Natural killer cell (primary cell): Measurements from ENCODE around the gene JPH3. TPM values are rescaled to one million over a fixed set of nuclear protein-coding genes. Genes with fewer than 3 reads are reported as not detected.

ENCODE experiments used
- ATAC-seq, 3 donors: fragments of 150-1000 bp in 2 of 3; fragments of 200-7000 bp in 1 of 3; cut with Tn5 transposase; 1 replicate in 1 of 3; 2 replicates in 2 of 3; pipeline ENCODE4 v1.10.0; 2021; ENCODE audit warnings: mild to moderate bottlenecking in 2 of 3, moderate library complexity in 2 of 3
- DNase-seq, 2 donors: peaks; one replicate each; pipeline versions ENCODE4 v3.0.0 to v3.0.0-alpha.2; 2013 to 2021; ENCODE audit warnings: mixed read lengths in 1 of 2
- H3K27ac ChIP-seq: one replicate; pipeline ENCODE4 v1.5.1; 2013; ENCODE audit warnings: mild to moderate bottlenecking, low read length
- H3K27me3 ChIP-seq: one replicate; pipeline ENCODE4 v1.6.1; 2013; ENCODE audit warnings: low read length; ENCODE audit not compliant: control insufficient read depth, insufficient read depth
- H3K36me3 ChIP-seq: one replicate; pipeline ENCODE4 v1.6.1; 2013; ENCODE audit warnings: low read length; ENCODE audit not compliant: control insufficient read depth, insufficient read depth
- H3K4me1 ChIP-seq: one replicate; pipeline ENCODE4 v1.6.1; 2013; ENCODE audit warnings: low read length; ENCODE audit not compliant: control insufficient read depth, insufficient read depth
- H3K4me3 ChIP-seq: one replicate; pipeline ENCODE4 v1.5.1; 2013; ENCODE audit warnings: low read length
- H3K9me3 ChIP-seq: one replicate; pipeline ENCODE4 v1.6.1; 2013; ENCODE audit warnings: low read length; ENCODE audit not compliant: control insufficient read depth, insufficient read depth
- H3K27ac Mint-ChIP-seq, 2 donors: one replicate each; pipeline ENCODE4 v1.8.0; 2022; ENCODE audit warnings: mild to moderate bottlenecking in 2 of 2, mixed read lengths in 2 of 2, moderate library complexity in 1 of 2
- H3K27me3 Mint-ChIP-seq, 2 donors: one replicate each; pipeline ENCODE4 v1.8.0; 2022; ENCODE audit warnings: low read depth in 2 of 2, mixed read lengths in 2 of 2
- H3K36me3 Mint-ChIP-seq: one replicate; pipeline ENCODE4 v1.8.0; 2022; ENCODE audit warnings: mixed read lengths
- H3K4me1 Mint-ChIP-seq, 2 donors: one replicate each; pipeline ENCODE4 v1.8.0; 2022; ENCODE audit warnings: mixed read lengths in 2 of 2
- H3K4me3 Mint-ChIP-seq: one replicate; pipeline ENCODE4 v1.8.0; 2022; ENCODE audit warnings: mild to moderate bottlenecking, moderate library complexity, mixed read lengths
- H3K9me3 Mint-ChIP-seq, 2 donors: one replicate each; pipeline ENCODE4 v1.8.0; 2022; ENCODE audit warnings: mixed read lengths in 2 of 2
- WGBS: methylation state at CpG from one replicate; pipeline ENCODE4 v1.1.7; 2013; ENCODE audit warnings: missing lambda C conversion rate; ENCODE audit not compliant: insufficient coverage; 5-methylcytosine and 5-hydroxymethylcytosine counted together
- intact Hi-C: fragments of 100-400 bp; cut with micrococcal nuclease; formaldehyde crosslinking; loops from one replicate; pipeline ENCODE4 v1.14.2; 2022
- total RNA-seq, 4 donors: library from RNA; stranded (reverse); fragments of 120-200 nt in 1 of 4; gene quantifications; one replicate each; pipeline versions ENCODE4 v1.2.3 to v1.2.4, GENCODE V29; 2013 to 2022
- TF ChIP-seq, protein P1 (sequence below): fragments of 200-600 bp; IDR thresholded peaks from one replicate; pipeline ENCODE4 v1.8.0; 2022; ENCODE audit warnings: antibody characterized with exemption

JPH3 gene
- total RNA-seq, 3 donors from 2014 or later (not counting 1 experiment from before 2014, with no cell fraction given): not detected

- no peak overlapping the region for H3K4me3 ChIP-seq
- H3K9me3 ChIP-seq: no peaks in the 10 kb centered on the region
- no peaks in the 10 kb centered on the region for H3K27me3 ChIP-seq
- H3K27ac ChIP-seq: peak overlapping the region; percentile 48
- intact Hi-C loops: no loop called here
- TF ChIP-seq, protein P1, sequence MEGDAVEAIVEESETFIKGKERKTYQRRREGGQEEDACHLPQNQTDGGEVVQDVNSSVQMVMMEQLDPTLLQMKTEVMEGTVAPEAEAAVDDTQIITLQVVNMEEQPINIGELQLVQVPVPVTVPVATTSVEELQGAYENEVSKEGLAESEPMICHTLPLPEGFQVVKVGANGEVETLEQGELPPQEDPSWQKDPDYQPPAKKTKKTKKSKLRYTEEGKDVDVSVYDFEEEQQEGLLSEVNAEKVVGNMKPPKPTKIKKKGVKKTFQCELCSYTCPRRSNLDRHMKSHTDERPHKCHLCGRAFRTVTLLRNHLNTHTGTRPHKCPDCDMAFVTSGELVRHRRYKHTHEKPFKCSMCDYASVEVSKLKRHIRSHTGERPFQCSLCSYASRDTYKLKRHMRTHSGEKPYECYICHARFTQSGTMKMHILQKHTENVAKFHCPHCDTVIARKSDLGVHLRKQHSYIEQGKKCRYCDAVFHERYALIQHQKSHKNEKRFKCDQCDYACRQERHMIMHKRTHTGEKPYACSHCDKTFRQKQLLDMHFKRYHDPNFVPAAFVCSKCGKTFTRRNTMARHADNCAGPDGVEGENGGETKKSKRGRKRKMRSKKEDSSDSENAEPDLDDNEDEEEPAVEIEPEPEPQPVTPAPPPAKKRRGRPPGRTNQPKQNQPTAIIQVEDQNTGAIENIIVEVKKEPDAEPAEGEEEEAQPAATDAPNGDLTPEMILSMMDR: no peak
- Mint-ChIP-seq H3K36me3 (no peaks in the 10 kb centered on the region), H3K27ac (peak overlapping the region; percentile 78 to 88), H3K9me3 (no peaks in the 10 kb centered on the region), H3K4me1 (peaks cover 42 to 47% of the 10 kb centered on the region in 2 donors), H3K4me3 (no peak overlapping the region), H3K27me3 (no peaks in the 10 kb centered on the region)
- DNase-seq (no peak), ATAC-seq (no peak)
- H3K36me3 ChIP-seq: peaks cover 21% of the 10 kb centered on the region
- H3K4me1 ChIP-seq: peaks cover 53% of the 10 kb centered on the region
- 68% methylated on average over 23 of the region's 23 CpGs for WGBS
Measured at GRCh38 chr16:87701505-87701921, 99.2 kb downstream of the JPH3 start.

DNA sequence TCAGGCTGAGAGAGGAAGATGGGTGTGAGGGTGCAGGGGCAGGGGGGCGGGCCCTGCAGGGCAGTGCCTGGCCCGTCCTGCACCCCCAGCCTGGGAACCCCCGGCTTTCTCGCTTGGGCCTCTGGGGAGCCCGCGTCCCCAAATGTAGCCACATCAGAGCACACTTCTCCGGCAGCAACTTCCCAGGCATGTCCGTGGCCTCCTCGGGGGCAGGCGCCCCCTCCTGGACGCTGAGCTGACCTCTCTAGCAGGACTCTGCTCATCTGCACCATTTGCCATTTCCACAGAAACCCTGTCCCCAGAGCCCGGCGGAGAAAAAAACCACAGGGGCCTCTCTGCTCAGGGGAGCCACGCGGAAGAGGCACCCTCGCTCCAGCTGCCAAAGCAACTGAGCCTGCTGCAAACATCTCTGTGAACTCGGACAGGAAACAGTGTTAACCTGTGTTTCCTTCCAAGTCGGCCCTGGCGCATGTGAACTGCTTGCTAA is 100.1 kb downstream of the JPH3 start:
- ATAC-seq: peak; percentile 78 to 82 (median 79)
- TF ChIP-seq, protein P1: peak; percentile 41
- peak; percentile 40 to 57 for DNase-seq
- Mint-ChIP-seq H3K4me1 (peaks cover 42 to 47% of the 10 kb centered on the region in 2 donors), H3K27ac (peak overlapping the region; percentile 78 to 88), H3K4me3 (peak overlapping the region; percentile 80), H3K9me3 (no peaks in the 10 kb centered on the region), H3K27me3 (no peaks in the 10 kb centered on the region), H3K36me3 (no peaks in the 10 kb centered on the region)
- Histone ChIP-seq H3K9me3 (no peaks in the 10 kb centered on the region), H3K36me3 (peaks cover 30% of the 10 kb centered on the region), H3K27ac (peak overlapping the region; percentile 48), H3K4me3 (no peak overlapping the region), H3K27me3 (no peaks in the 10 kb centered on the region), H3K4me1 (peaks cover 53% of the 10 kb centered on the region)
- intact Hi-C loops: loop anchor here (2.0 kb wide), 1 partner anchor 66 kb away; no protein-coding TSS in a partner anchor
- 4% methylated on average over 19 of the region's 19 CpGs for WGBS

- H3K4me3 ChIP-seq: no peak overlapping the region
- Mint-ChIP-seq H3K27me3 (no peaks in the 10 kb centered on the region), H3K36me3 (no peaks in the 10 kb centered on the region), H3K4me3 (peak overlapping the region; percentile 80), H3K27ac (peak overlapping the region; percentile 78 to 88), H3K4me1 (peaks cover 35 to 42% of the 10 kb centered on the region in 2 donors), H3K9me3 (no peaks in the 10 kb centered on the region)
- H3K27me3 ChIP-seq: no peaks in the 10 kb centered on the region
- H3K36me3 ChIP-seq: peaks cover 37% of the 10 kb centered on the region
- H3K27ac ChIP-seq: peak overlapping the region; percentile 35
- ATAC-seq (no peak), DNase-seq (no peak)
- intact Hi-C loops: loop anchor here (2.0 kb wide), 1 partner anchor 66 kb away; no protein-coding TSS in a partner anchor
- 60% methylated on average over 26 of the region's 26 CpGs for WGBS
- H3K9me3 ChIP-seq: no peaks in the 10 kb centered on the region
- peaks cover 53% of the 10 kb centered on the region for H3K4me1 ChIP-seq
- TF ChIP-seq, protein P1: no peak
Measured at GRCh38 chr16:87703071-87703470, 100.8 kb downstream of the JPH3 start.
